Neural cell (in vitro differentiated cells): ENCODE data around the gene CYP2W1. TPM values are rescaled to one million over a fixed set of nuclear protein-coding genes. Genes with fewer than 3 reads are reported as not detected.

Experiments
- H2AFZ ChIP-seq: fragments of 200-600, 300-800 bp; sonication (generic), shearing (Covaris generic); 2 replicates; pipeline ENCODE4 v1.6.0; 2014; ENCODE audit warnings: low read depth, mild to moderate bottlenecking, antibody characterized with exemption, low read length, moderate library complexity
- H3F3A ChIP-seq: fragments of 200-600 bp; shearing (Covaris generic); 2 replicates; pipeline ENCODE4 v1.6.1; 2016; ENCODE audit warnings: mild to moderate bottlenecking, moderate library complexity, mixed read lengths, antibody characterized with exemption, low read length; ENCODE audit not compliant: insufficient read depth, poor library complexity, severe bottlenecking
- H3K27ac ChIP-seq: fragments of 200-600, 300-800 bp; sonication (generic), shearing (Covaris generic); 2 replicates; pipeline ENCODE4 v1.5.1; 2014; ENCODE audit warnings: mild to moderate bottlenecking, low read length, moderate library complexity
- H3K27me3 ChIP-seq: fragments of 300-800, 200-600 bp; sonication (generic), shearing (Covaris generic); 2 replicates; pipeline ENCODE4 v1.6.0; 2014; ENCODE audit warnings: mild to moderate bottlenecking, low read depth, low read length, moderate library complexity; ENCODE audit not compliant: insufficient read depth
- H3K36me3 ChIP-seq: fragments of 300-800, 200-600 bp; sonication (generic), shearing (Covaris generic); 2 replicates; pipeline ENCODE4 v1.5.1; 2014; ENCODE audit warnings: mild to moderate bottlenecking, antibody characterized with exemption, low read length, moderate library complexity; ENCODE audit not compliant: insufficient read depth
- H3K4me2 ChIP-seq: fragments of 300-800, 200-600 bp; sonication (generic), shearing (Covaris generic); 2 replicates; pipeline ENCODE4 v1.6.0; 2014; ENCODE audit warnings: mild to moderate bottlenecking, low read length
- H3K4me3 ChIP-seq: fragments of 300-800, 200-600 bp; sonication (generic), shearing (Covaris generic); 2 replicates; pipeline ENCODE4 v1.5.1; 2014; ENCODE audit warnings: mild to moderate bottlenecking, low read length, moderate library complexity
- H3K79me2 ChIP-seq: fragments of 200-600 bp; shearing (Covaris generic); replicated peaks from 2 replicates; pipeline ENCODE4 v1.6.0; 2014; ENCODE audit warnings: mild to moderate bottlenecking, low read length, moderate library complexity; ENCODE audit not compliant: insufficient read depth
- H3K9ac ChIP-seq: fragments of 300-800, 200-600 bp; sonication (generic), shearing (Covaris generic); 2 replicates; pipeline ENCODE4 v1.6.1; 2016; ENCODE audit warnings: mild to moderate bottlenecking, low read length, mixed read lengths
- H3K9me2 ChIP-seq: fragments of 200-600 bp; shearing (Covaris generic); 2 replicates; pipeline ENCODE4 v1.6.1; 2016; ENCODE audit warnings: mild to moderate bottlenecking, low read length, mixed read lengths; ENCODE audit not compliant: insufficient read depth
- H3K9me3 ChIP-seq: fragments of 200-600, 300-800 bp; sonication (generic), shearing (Covaris generic); 2 replicates; pipeline ENCODE4 v1.6.1; 2016; ENCODE audit warnings: mild to moderate bottlenecking, mixed run types, low read length, moderate library complexity, mixed read lengths
- H4K20me1 ChIP-seq: fragments of 200-600 bp; shearing (Covaris generic); 2 replicates; pipeline ENCODE4 v1.6.1; 2016; ENCODE audit warnings: mild to moderate bottlenecking, mixed run types; ENCODE audit not compliant: insufficient read depth
- EP300 ChIP-seq: fragments of 450-650 bp; conservative IDR thresholded peaks from 2 replicates; pipeline ENCODE4 v1.6.1; 2014; ENCODE audit warnings: antibody characterized with exemption, mild to moderate bottlenecking, moderate library complexity; ENCODE audit not compliant: poor library complexity, severe bottlenecking
- EZH2 ChIP-seq: fragments of 200-600, 300-800 bp; shearing (Covaris generic), sonication (generic); IDR thresholded peaks from 2 replicates; pipeline ENCODE4 v1.6.1; 2014; ENCODE audit warnings: antibody characterized with exemption, low read length, borderline replicate concordance, mild to moderate bottlenecking; ENCODE audit not compliant: insufficient read depth, poor library complexity, severe bottlenecking
- MXI1 ChIP-seq: fragments of 450-650 bp; conservative IDR thresholded peaks from 2 replicates; pipeline ENCODE4 v1.6.1; 2014; ENCODE audit warnings: antibody characterized with exemption, mild to moderate bottlenecking; ENCODE audit not compliant: poor library complexity, severe bottlenecking
- POLR2AphosphoS5 ChIP-seq: IDR thresholded peaks from 2 replicates; pipeline ENCODE4 v1.6.1; 2012
- RAD21 ChIP-seq: fragments of 450-650 bp; conservative IDR thresholded peaks from 2 replicates; pipeline ENCODE4 v1.6.1; 2014; ENCODE audit warnings: antibody characterized with exemption, mild to moderate bottlenecking, moderate library complexity
- REST ChIP-seq: IDR thresholded peaks from 2 replicates; pipeline ENCODE4 v1.6.1; 2012; ENCODE audit warnings: borderline replicate concordance
- SMC3 ChIP-seq: fragments of 450-650 bp; conservative IDR thresholded peaks from 2 replicates; pipeline ENCODE4 v1.6.1; 2014; ENCODE audit warnings: antibody characterized with exemption, mild to moderate bottlenecking, moderate library complexity; ENCODE audit not compliant: poor library complexity
- TAF1 ChIP-seq: IDR thresholded peaks from 2 replicates; pipeline ENCODE4 v1.6.1; 2012; ENCODE audit warnings: low read depth
- polyA plus RNA-seq: library from polyadenylated mRNA; depleted of rRNA; stranded (reverse); fragments of >200 nt; gene quantifications from 2 replicates; pipeline ENCODE4 v1.2.3, GENCODE V29; 2014
- TF ChIP-seq, protein P1 (sequence below): fragments of 450-650 bp; IDR thresholded peaks from 2 replicates; pipeline ENCODE4 v1.5.1; 2014; ENCODE audit warnings: antibody characterized with exemption, mild to moderate bottlenecking, moderate library complexity; ENCODE audit not compliant: poor library complexity, severe bottlenecking

CYP2W1 gene
- polyA plus RNA-seq, 1 donor from 2014 or later = not detected

DNA sequence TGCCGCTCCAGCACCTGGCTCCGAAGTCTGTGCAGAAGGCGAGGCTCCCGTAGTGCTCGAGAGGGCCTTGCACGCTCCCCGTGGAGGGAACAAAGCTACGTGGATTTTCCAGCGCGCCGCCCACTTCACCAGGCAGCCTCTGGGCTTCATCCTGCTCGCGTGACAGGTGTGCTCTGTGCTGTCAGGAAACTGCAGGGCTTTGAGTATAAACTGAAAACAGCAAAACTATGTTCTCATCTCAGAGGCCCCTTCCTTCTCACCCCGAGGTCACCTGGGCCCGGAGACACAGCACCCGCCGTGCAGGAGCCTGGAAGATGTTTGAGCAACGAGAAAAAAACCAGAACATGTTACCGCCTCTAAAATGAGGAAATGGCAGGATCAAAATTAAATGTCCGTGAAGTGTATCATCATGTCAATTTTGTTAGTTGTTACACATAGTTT, 43.8 kb downstream of the CYP2W1 start:
- H2AFZ ChIP-seq = no peak overlapping the region
- peak overlapping the region; percentile 17 for H3K27ac ChIP-seq
- no peaks in the 10 kb centered on the region for H3K27me3 ChIP-seq
- no peaks in the 10 kb centered on the region for H3F3A ChIP-seq
- H3K9me3 ChIP-seq = peaks cover 4% of the 10 kb centered on the region
- peaks cover 11% of the 10 kb centered on the region for H3K36me3 ChIP-seq
- H3K79me2 ChIP-seq = peaks cover 55% of the 10 kb centered on the region
- peak overlapping the region; percentile 18 for H3K4me2 ChIP-seq
- H3K4me3 ChIP-seq = peak overlapping the region; percentile 91
- peaks cover 13% of the 10 kb centered on the region for H4K20me1 ChIP-seq
- no peak for TF ChIP-seq EZH2
- TF ChIP-seq SMC3 = no peak
- no peak for TF ChIP-seq RAD21
- TF ChIP-seq, protein P1, sequence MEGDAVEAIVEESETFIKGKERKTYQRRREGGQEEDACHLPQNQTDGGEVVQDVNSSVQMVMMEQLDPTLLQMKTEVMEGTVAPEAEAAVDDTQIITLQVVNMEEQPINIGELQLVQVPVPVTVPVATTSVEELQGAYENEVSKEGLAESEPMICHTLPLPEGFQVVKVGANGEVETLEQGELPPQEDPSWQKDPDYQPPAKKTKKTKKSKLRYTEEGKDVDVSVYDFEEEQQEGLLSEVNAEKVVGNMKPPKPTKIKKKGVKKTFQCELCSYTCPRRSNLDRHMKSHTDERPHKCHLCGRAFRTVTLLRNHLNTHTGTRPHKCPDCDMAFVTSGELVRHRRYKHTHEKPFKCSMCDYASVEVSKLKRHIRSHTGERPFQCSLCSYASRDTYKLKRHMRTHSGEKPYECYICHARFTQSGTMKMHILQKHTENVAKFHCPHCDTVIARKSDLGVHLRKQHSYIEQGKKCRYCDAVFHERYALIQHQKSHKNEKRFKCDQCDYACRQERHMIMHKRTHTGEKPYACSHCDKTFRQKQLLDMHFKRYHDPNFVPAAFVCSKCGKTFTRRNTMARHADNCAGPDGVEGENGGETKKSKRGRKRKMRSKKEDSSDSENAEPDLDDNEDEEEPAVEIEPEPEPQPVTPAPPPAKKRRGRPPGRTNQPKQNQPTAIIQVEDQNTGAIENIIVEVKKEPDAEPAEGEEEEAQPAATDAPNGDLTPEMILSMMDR = no peak
- no peak for TF ChIP-seq EP300
- TF ChIP-seq MXI1 = no peak
- H3K9me2 ChIP-seq = no peaks in the 10 kb centered on the region
- H3K9ac ChIP-seq = peak overlapping the region; percentile 88

DNA sequence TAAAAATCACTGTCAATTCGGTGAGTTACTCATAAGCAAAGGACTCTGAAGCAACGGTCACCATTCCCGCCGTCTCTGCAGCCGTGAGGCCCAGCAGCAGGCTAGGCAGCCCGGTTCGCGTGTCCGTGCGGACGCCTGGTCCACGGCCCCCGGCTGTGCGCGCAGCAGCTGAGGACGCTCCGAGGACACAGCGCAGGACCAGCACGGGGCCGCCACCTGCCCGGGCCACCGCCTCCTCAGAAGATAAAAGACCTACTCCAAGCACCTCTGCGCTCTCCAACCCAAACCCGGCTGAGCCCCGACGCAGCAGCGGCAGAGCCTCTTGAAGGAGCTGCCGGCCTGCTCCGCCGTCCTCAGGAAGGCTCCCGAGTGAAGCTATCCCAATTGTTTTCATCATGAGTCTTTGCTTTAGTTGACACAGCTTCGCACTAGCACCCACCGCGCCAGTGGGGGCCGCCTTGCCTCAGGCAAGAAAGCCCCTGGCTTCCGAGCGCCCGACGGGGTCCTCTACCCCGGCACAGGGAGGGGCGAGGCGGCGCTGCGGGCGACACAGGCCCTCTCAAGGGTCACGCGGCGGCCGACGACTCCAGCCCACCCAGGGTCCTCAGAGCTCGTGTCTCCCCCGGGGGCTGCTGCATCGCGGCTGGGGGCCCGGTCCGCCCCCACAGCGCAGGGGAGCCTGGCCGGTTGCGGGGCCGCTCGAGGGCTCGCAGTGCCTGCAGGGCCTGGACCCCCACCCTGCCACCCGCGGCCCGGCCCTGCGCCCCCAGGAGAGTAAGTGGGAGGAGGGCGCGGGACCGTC, 44.5 kb downstream of the CYP2W1 start:
- Histone ChIP-seq H3K27me3 (no peaks in the 10 kb centered on the region), H3K9me3 (no peaks in the 10 kb centered on the region), H3K4me3 (peak overlapping the region; percentile 91), H3K36me3 (peaks cover 11% of the 10 kb centered on the region), H3K9me2 (no peaks in the 10 kb centered on the region), H3K79me2 (peaks cover 55% of the 10 kb centered on the region), H3F3A (no peaks in the 10 kb centered on the region), H2AFZ (no peak overlapping the region), H4K20me1 (peaks cover 13% of the 10 kb centered on the region), H3K4me2 (peak overlapping the region; percentile 18), H3K9ac (peak overlapping the region; percentile 88), H3K27ac (peak overlapping the region; percentile 92)
- TF ChIP-seq EP300 (no peak), POLR2AphosphoS5 (no peak), RAD21 (no peak), MXI1 (no peak), EZH2 (no peak), TAF1 (no peak), REST (no peak), SMC3 (no peak)
- TF ChIP-seq, protein P1 = no peak
